ENCODE measurements around the gene MAN2B2. TPM values are rescaled to one million over a fixed set of nuclear protein-coding genes. Genes with fewer than 3 reads are reported as not detected.

MAN2B2 gene
- total RNA-seq, 1 experiment from 2014 or later = 5.9 TPM

DNA sequence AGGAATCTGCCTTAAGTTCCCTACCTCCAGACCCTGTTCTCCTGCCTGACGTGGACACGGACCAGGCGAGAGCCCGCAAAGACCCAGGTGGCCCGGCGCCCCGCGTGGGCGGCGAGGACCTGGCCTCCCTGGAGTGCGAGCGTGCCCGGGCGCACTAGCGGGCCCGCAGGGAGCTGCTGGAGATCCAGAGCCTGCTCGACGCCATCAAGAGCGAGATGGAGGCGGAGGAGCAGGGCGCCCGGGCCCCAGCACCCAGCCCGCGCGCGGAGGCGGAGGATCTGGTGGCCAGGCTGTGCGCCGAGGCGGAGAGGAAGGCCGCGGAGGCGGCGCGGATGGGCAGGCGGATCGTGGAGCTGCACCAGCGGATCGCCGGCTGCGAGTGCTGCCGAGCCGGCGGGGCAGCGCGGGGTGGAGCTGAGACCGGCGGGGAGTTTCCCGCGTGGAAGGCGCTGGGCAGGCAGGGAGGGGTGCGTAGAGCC is 83.6 kb downstream of the MAN2B2 start:
- H3K79me1 ChIP-seq (ENCODE audit: insufficient read depth, low read depth, low read length, poor library complexity, severe bottlenecking) = no peaks in the 10 kb centered on the region
- no peaks in the 10 kb centered on the region; the same call in 1 of the 2 replicates for H3K27me3 ChIP-seq (ENCODE audit: insufficient read depth, low read length)
- peaks cover 3% of the 10 kb centered on the region for H3K23me2 ChIP-seq (ENCODE audit: insufficient read length, low read depth, low read length, poor library complexity, severe bottlenecking)
- Mint-ChIP-seq H3K4me3 (peak overlapping the region; percentile 26 to 50; a peak in 4 of 5 replicates), H3K4me1 (peaks cover 0 to 10% of the 10 kb centered on the region in 2 experiments; a peak in 1 of 4 replicates), H3K36me3 (ENCODE audit: insufficient read depth in 1 of 3, low read depth in 3 of 3) (no peaks in the 10 kb centered on the region), H3K27ac (no peak overlapping the region), H3K27me3 (ENCODE audit: low read depth) (peaks cover 46% of the 10 kb centered on the region), H3K9me3 (peaks cover 4% of the 10 kb centered on the region in 2 experiments; a peak in 1 of 5 replicates)
- no peaks in the 10 kb centered on the region for H4K20me1 ChIP-seq (ENCODE audit: control insufficient read depth, insufficient read depth, insufficient read length)
- no peak overlapping the region for H2BK5ac ChIP-seq (ENCODE audit: insufficient read length, low read length)
- peak overlapping the region; percentile 51 for H3K18ac ChIP-seq (ENCODE audit: insufficient read length, low read depth, low read length)
- H3K27ac ChIP-seq (ENCODE audit: insufficient read length, low read depth, low read length) = no peak overlapping the region
- H3K56ac ChIP-seq (ENCODE audit: insufficient read length, low read depth, low read length) = no peak overlapping the region
- no peak overlapping the region for H3K9ac ChIP-seq (ENCODE audit: extremely low read depth, insufficient read length, low read length)
- no peak overlapping the region for H4K91ac ChIP-seq (ENCODE audit: insufficient read length, low read depth, low read length)
- H3K4me2 ChIP-seq (ENCODE audit: insufficient read depth, insufficient read length, low read length) = peak overlapping the region; percentile 53
- H3K79me2 ChIP-seq (ENCODE audit: insufficient read depth, low read length) = no peaks in the 10 kb centered on the region
- TF ChIP-seq, protein P1, sequence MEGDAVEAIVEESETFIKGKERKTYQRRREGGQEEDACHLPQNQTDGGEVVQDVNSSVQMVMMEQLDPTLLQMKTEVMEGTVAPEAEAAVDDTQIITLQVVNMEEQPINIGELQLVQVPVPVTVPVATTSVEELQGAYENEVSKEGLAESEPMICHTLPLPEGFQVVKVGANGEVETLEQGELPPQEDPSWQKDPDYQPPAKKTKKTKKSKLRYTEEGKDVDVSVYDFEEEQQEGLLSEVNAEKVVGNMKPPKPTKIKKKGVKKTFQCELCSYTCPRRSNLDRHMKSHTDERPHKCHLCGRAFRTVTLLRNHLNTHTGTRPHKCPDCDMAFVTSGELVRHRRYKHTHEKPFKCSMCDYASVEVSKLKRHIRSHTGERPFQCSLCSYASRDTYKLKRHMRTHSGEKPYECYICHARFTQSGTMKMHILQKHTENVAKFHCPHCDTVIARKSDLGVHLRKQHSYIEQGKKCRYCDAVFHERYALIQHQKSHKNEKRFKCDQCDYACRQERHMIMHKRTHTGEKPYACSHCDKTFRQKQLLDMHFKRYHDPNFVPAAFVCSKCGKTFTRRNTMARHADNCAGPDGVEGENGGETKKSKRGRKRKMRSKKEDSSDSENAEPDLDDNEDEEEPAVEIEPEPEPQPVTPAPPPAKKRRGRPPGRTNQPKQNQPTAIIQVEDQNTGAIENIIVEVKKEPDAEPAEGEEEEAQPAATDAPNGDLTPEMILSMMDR (conservative IDR thresholded peaks at IDR 0.05) = no peak
- DNase-seq = peak; percentile 49
- H2AFZ ChIP-seq (ENCODE audit: low read length) = no peak overlapping the region
- H2BK15ac ChIP-seq (ENCODE audit: low read depth, low read length) = no peak overlapping the region
- no peak overlapping the region for H4K5ac ChIP-seq (ENCODE audit: insufficient read length, low read depth, low read length)
- H3K4ac ChIP-seq (ENCODE audit: low read depth, low read length) = no peak overlapping the region
- H2BK20ac ChIP-seq (ENCODE audit: low read depth, low read length, poor library complexity, severe bottlenecking) = no peak overlapping the region
- no peaks in the 10 kb centered on the region for H3K4me1 ChIP-seq (ENCODE audit: insufficient read depth, low read length)
- H2AK5ac ChIP-seq (ENCODE audit: insufficient read length, low read length) = no peak overlapping the region
- H4K8ac ChIP-seq (replicated peaks; ENCODE audit: insufficient read length, low read depth, low read length) = no peak overlapping the region
- no peak overlapping the region for H3T11ph ChIP-seq (ENCODE audit: low read length)
- no peak overlapping the region for H3K23ac ChIP-seq (ENCODE audit: insufficient read length, low read depth, low read length)
- H3K9me3 ChIP-seq (ENCODE audit: control insufficient read depth, low read depth, low read length) = no peaks in the 10 kb centered on the region
- H3K14ac ChIP-seq (ENCODE audit: insufficient read depth, low read length) = peak overlapping the region; percentile 88
- no peak overlapping the region for H2BK12ac ChIP-seq (ENCODE audit: insufficient read length, low read depth, low read length)
- H2BK120ac ChIP-seq (ENCODE audit: low read depth, low read length, poor library complexity, severe bottlenecking) = no peak overlapping the region
- no CpG with 5 or more reads among the region's 52 CpGs for WGBS (ENCODE audit: extremely low coverage, insufficient read length, low lambda C conversion rate)

Data from H9 (cell line).